ENCODE results near the gene RABGGTA. TPM values are rescaled to one million over a fixed set of nuclear protein-coding genes. Genes with fewer than 3 reads are reported as not detected.

The RABGGTA gene
- total RNA-seq, 3 donors from 2014 or later = 24.8 to 41.6 (median 34.4) TPM

GRCh38 chr14:24260780-24261157 is 10.6 kb downstream of the RABGGTA start:
- H3K4me1 ChIP-seq = no peaks in the 10 kb centered on the region
- intact Hi-C loops (cut with DNase I; ENCODE audit: low total_unique reads) = no loop called here
- DNase-seq (ENCODE audit: low spot score in 2 of 2) = no peak
- H3K4me3 ChIP-seq = no peak overlapping the region
- no peaks in the 10 kb centered on the region for H3K9me3 ChIP-seq
- H3K27me3 ChIP-seq = no peaks in the 10 kb centered on the region
- TF ChIP-seq POLR2A (IDR thresholded peaks at IDR 0.05) (no peak), POLR2AphosphoS5 (IDR thresholded peaks at IDR 0.05) (no peak)
- TF ChIP-seq, protein P1, sequence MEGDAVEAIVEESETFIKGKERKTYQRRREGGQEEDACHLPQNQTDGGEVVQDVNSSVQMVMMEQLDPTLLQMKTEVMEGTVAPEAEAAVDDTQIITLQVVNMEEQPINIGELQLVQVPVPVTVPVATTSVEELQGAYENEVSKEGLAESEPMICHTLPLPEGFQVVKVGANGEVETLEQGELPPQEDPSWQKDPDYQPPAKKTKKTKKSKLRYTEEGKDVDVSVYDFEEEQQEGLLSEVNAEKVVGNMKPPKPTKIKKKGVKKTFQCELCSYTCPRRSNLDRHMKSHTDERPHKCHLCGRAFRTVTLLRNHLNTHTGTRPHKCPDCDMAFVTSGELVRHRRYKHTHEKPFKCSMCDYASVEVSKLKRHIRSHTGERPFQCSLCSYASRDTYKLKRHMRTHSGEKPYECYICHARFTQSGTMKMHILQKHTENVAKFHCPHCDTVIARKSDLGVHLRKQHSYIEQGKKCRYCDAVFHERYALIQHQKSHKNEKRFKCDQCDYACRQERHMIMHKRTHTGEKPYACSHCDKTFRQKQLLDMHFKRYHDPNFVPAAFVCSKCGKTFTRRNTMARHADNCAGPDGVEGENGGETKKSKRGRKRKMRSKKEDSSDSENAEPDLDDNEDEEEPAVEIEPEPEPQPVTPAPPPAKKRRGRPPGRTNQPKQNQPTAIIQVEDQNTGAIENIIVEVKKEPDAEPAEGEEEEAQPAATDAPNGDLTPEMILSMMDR (IDR thresholded peaks at IDR 0.05) = no peak
- no peaks in the 10 kb centered on the region for H3K36me3 ChIP-seq
- H3K27ac ChIP-seq = peak overlapping the region in 1 of 2 donors; percentile 82

GRCh38 chr14:24260026-24260779 is 11.2 kb downstream of the RABGGTA start:
- Histone ChIP-seq H3K27ac (peak overlapping the region; percentile 82 to 83), H3K4me1 (no peaks in the 10 kb centered on the region), H3K9me3 (no peaks in the 10 kb centered on the region), H3K4me3 (no peak overlapping the region), H3K27me3 (no peaks in the 10 kb centered on the region), H3K36me3 (no peaks in the 10 kb centered on the region)
- peak in 1 of 2 donors; percentile 41 for DNase-seq (ENCODE audit: low spot score in 2 of 2)
- intact Hi-C loops (cut with DNase I; ENCODE audit: low total_unique reads) = no loop called here
- TF ChIP-seq, protein P1 (IDR thresholded peaks at IDR 0.05) = no peak
- peak in 1 of 3 donors; percentile 23 for TF ChIP-seq POLR2AphosphoS5 (IDR thresholded peaks at IDR 0.05)

GRCh38 chr14:24259282-24260025 is 11.9 kb downstream of the RABGGTA start:
- Histone ChIP-seq H3K4me1 (no peaks in the 10 kb centered on the region), H3K27ac (peak overlapping the region; percentile 82 to 83), H3K9me3 (no peaks in the 10 kb centered on the region), H3K27me3 (no peaks in the 10 kb centered on the region), H3K4me3 (peak overlapping the region in 1 of 3 donors; percentile 7), H3K36me3 (no peaks in the 10 kb centered on the region)
- peak in 1 of 2 donors; percentile 55 for DNase-seq (ENCODE audit: low spot score in 2 of 2)
- TF ChIP-seq POLR2A (IDR thresholded peaks at IDR 0.05) (no peak), POLR2AphosphoS5 (IDR thresholded peaks at IDR 0.05) (no peak)
- TF ChIP-seq, protein P1 (IDR thresholded peaks at IDR 0.05) = no peak
- intact Hi-C loops (cut with DNase I; ENCODE audit: low total_unique reads) = no loop called here

GRCh38 chr14:24258548-24259265 is 12.7 kb downstream of the RABGGTA start:
- H3K4me1 ChIP-seq = no peaks in the 10 kb centered on the region
- no peaks in the 10 kb centered on the region for H3K27me3 ChIP-seq
- TF ChIP-seq POLR2A (IDR thresholded peaks at IDR 0.05) = no peak
- no peak for TF ChIP-seq POLR2AphosphoS5 (IDR thresholded peaks at IDR 0.05)
- TF ChIP-seq, protein P1 (IDR thresholded peaks at IDR 0.05) = no peak
- intact Hi-C loops (cut with DNase I; ENCODE audit: low total_unique reads) = no loop called here
- H3K4me3 ChIP-seq = peak overlapping the region in 1 of 3 donors; percentile 7
- no peaks in the 10 kb centered on the region for H3K36me3 ChIP-seq
- no peak for DNase-seq (ENCODE audit: low spot score in 2 of 2)
- H3K27ac ChIP-seq = peak overlapping the region; percentile 82 to 83
- no peaks in the 10 kb centered on the region for H3K9me3 ChIP-seq

All from breast epithelium (tissue), 4 donors.